Smooth muscle cell (in vitro differentiated cells): ENCODE measurements around the gene BEND3. TPM values are rescaled to one million over a fixed set of nuclear protein-coding genes. Genes with fewer than 3 reads are reported as not detected.

Source experiments
- DNase-seq: peaks from one replicate; lab custom pipeline; 2025; ENCODE audit not compliant: unreplicated experiment; lab: John Stamatoyannopoulos, UW
- H2AFZ ChIP-seq: fragments of 200-600 bp; sonication (generic); 2 replicates; pipeline ENCODE4 v1.6.0; 2016; ENCODE audit warnings: antibody characterized with exemption, low read depth, mild to moderate bottlenecking
- H3F3A ChIP-seq: fragments of 200-600 bp; sonication (generic); 2 replicates; pipeline ENCODE4 v1.6.0; 2017; ENCODE audit warnings: antibody characterized with exemption, low read depth
- H3K27ac ChIP-seq: fragments of 200-600 bp; sonication (generic); 2 replicates; pipeline ENCODE4 v1.5.1; 2016; ENCODE audit warnings: low read depth, mild to moderate bottlenecking
- H3K27me3 ChIP-seq: fragments of 200-600 bp; sonication (generic); 2 replicates; pipeline ENCODE4 v1.6.1; 2016; ENCODE audit warnings: low read depth, mild to moderate bottlenecking
- H3K36me3 ChIP-seq: fragments of 200-600 bp; sonication (generic); 2 replicates; pipeline ENCODE4 v1.5.1; 2016; ENCODE audit warnings: low read depth
- H3K4me1 ChIP-seq: fragments of 200-600 bp; sonication (generic); 2 replicates; pipeline ENCODE4 v1.5.1; 2016; ENCODE audit warnings: low read depth
- H3K4me2 ChIP-seq: fragments of 200-600 bp; sonication (generic); 2 replicates; pipeline ENCODE4 v1.6.0; 2016; ENCODE audit warnings: mild to moderate bottlenecking
- H3K4me3 ChIP-seq: fragments of 200-600 bp; sonication (generic); 2 replicates; pipeline ENCODE4 v1.5.1; 2016; ENCODE audit warnings: mild to moderate bottlenecking
- H3K79me2 ChIP-seq: fragments of 200-600 bp; sonication (generic); 2 replicates; pipeline ENCODE4 v1.6.0; 2016; ENCODE audit warnings: low read depth, mild to moderate bottlenecking
- H3K9ac ChIP-seq: fragments of 200-600 bp; sonication (generic); 2 replicates; pipeline ENCODE4 v1.6.0; 2016; ENCODE audit warnings: low read depth
- H3K9me3 ChIP-seq: fragments of 200-600 bp; sonication (generic); replicated peaks from 2 replicates; pipeline ENCODE4 v1.5.1; 2016; ENCODE audit warnings: low read depth
- H4K20me1 ChIP-seq: fragments of 200-600 bp; sonication (generic); 2 replicates; pipeline ENCODE4 v1.6.0; 2016; ENCODE audit warnings: low read depth
- WGBS: methylation state at CpG from one replicate; pipeline ENCODE4 v1.1.7; 2016; ENCODE audit warnings: low lambda C conversion rate; 5-methylcytosine and 5-hydroxymethylcytosine counted together
- polyA plus RNA-seq: library from polyadenylated mRNA; unstranded; fragments of >200 nt; fragmentation: Nextera tagmentation; extraction: Ambion mirVana; gene quantifications from 2 replicates; pipeline ENCODE4 v1.2.1, GENCODE V29; 2016
- total RNA-seq: library from RNA; depleted of rRNA; stranded (reverse); fragments of >200 nt; gene quantifications from 2 replicates; pipeline ENCODE4 v1.2.3, GENCODE V29; 2014
- TF ChIP-seq, protein P1 (sequence below): fragments of 200-600 bp; sonication (generic); IDR thresholded peaks from 2 replicates; pipeline ENCODE4 v1.5.1; 2017; ENCODE audit warnings: borderline replicate concordance, mild to moderate bottlenecking, antibody characterized with exemption; ENCODE audit not compliant: insufficient read depth, poor library complexity, severe bottlenecking

BEND3 gene
- total and polyA plus RNA-seq, 2 experiments from 2014 or later, result 2.3 to 3.5 TPM

- H3K36me3 ChIP-seq, result no peaks in the 10 kb centered on the region
- H3F3A ChIP-seq, result no peaks in the 10 kb centered on the region
- H4K20me1 ChIP-seq, result peaks cover 69% of the 10 kb centered on the region
- TF ChIP-seq, protein P1, sequence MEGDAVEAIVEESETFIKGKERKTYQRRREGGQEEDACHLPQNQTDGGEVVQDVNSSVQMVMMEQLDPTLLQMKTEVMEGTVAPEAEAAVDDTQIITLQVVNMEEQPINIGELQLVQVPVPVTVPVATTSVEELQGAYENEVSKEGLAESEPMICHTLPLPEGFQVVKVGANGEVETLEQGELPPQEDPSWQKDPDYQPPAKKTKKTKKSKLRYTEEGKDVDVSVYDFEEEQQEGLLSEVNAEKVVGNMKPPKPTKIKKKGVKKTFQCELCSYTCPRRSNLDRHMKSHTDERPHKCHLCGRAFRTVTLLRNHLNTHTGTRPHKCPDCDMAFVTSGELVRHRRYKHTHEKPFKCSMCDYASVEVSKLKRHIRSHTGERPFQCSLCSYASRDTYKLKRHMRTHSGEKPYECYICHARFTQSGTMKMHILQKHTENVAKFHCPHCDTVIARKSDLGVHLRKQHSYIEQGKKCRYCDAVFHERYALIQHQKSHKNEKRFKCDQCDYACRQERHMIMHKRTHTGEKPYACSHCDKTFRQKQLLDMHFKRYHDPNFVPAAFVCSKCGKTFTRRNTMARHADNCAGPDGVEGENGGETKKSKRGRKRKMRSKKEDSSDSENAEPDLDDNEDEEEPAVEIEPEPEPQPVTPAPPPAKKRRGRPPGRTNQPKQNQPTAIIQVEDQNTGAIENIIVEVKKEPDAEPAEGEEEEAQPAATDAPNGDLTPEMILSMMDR, result no peak
- no peaks in the 10 kb centered on the region for H3K4me1 ChIP-seq
- H3K27me3 ChIP-seq, result no peaks in the 10 kb centered on the region
- no peak overlapping the region for H3K9ac ChIP-seq
- no peak overlapping the region for H3K27ac ChIP-seq
- H3K79me2 ChIP-seq, result peaks cover 2% of the 10 kb centered on the region
- no peak for DNase-seq
- H3K4me2 ChIP-seq, result no peak overlapping the region
- WGBS, result 89% methylated on average over 17 of the region's 17 CpGs
- H2AFZ ChIP-seq, result no peak overlapping the region
- no peaks in the 10 kb centered on the region for H3K9me3 ChIP-seq
- H3K4me3 ChIP-seq, result no peak overlapping the region
These were observed 7.0 kb downstream of the BEND3 start for GRCh38 chr6:107108201-107108890.

DNA sequence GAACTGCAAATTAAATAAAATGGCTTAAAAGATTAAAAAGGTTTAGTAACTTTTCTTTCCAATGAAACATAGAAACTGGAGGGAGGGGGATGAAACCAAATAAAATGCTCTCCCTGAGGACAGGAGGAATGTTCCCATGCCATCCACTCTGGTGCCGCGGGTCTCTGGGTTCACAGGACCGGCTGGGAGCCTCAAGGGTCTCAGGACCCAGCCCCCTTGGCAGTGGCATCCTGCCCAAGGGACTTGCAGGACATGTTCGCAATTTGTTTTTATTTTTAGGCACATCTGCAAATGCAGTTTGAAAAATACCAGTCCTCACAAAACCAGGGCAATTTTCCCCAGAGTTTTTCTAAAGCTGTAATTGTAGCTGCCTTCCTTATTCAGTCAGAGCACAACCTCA is 7.5 kb downstream of the BEND3 start:
- Histone ChIP-seq H4K20me1 (peaks cover 69% of the 10 kb centered on the region), H3K27me3 (no peaks in the 10 kb centered on the region), H3K79me2 (peaks cover 2% of the 10 kb centered on the region), H3K4me1 (no peaks in the 10 kb centered on the region), H3K9ac (no peak overlapping the region), H3K9me3 (no peaks in the 10 kb centered on the region), H2AFZ (no peak overlapping the region), H3K27ac (no peak overlapping the region), H3F3A (no peaks in the 10 kb centered on the region), H3K4me2 (no peak overlapping the region), H3K36me3 (no peaks in the 10 kb centered on the region), H3K4me3 (no peak overlapping the region)
- no peak for DNase-seq
- WGBS, result 91% methylated on average over 4 of the region's 4 CpGs
- TF ChIP-seq, protein P1, result no peak

DNA sequence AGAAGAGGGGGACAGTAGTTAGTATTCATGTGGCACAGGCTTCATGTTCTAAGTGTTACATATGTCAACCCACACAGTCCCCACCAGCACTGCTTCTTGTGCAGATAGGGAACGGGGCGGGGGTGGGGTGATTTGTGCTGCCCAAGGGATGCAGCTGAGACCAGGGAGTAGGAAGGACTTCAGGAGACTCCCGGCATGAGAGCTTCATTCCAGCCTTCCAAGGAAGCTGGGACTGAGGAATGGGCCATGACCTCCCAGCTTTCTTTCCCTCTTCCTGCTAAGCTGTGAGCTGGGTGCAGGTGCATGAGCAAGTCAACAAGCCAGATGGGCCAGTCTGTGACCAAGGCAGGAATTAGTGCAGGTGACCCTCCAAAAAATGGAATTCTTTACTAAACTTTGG is 9.2 kb downstream of the BEND3 start:
- 75% methylated on average over 3 of the region's 3 CpGs for WGBS
- TF ChIP-seq, protein P1, result no peak

More for the DNA sequence above, 9.2 kb downstream of the BEND3 start:
- no peak for DNase-seq
- Histone ChIP-seq H3K36me3 (no peaks in the 10 kb centered on the region), H3F3A (no peaks in the 10 kb centered on the region), H2AFZ (no peak overlapping the region), H3K27ac (no peak overlapping the region), H3K4me2 (no peak overlapping the region), H3K27me3 (no peaks in the 10 kb centered on the region), H3K9me3 (no peaks in the 10 kb centered on the region), H3K4me3 (no peak overlapping the region), H3K9ac (no peak overlapping the region), H4K20me1 (peaks cover 64% of the 10 kb centered on the region), H3K79me2 (peaks cover 2% of the 10 kb centered on the region), H3K4me1 (peaks cover 6% of the 10 kb centered on the region)
